GM19025 (cell line): ENCODE data around the gene GPR68.
"Not testable (repeated sequence)": the region's sequence is repeated elsewhere in the genome, so short reads cannot be mapped to it uniquely, and the experiment has no call there.

Source experiments
- ATAC-seq: cut with Tn5 transposase; IDR thresholded peaks from one replicate; pipeline ENCODE4 v1.9.1; 2021; ENCODE audit warnings: mild to moderate bottlenecking, low read depth, moderate library complexity; ENCODE audit not compliant: unreplicated experiment

The GPR68 gene

GRCh38 chr14:91273273-91273884 lies 28.9 kb upstream of the GPR68 start:
- ATAC-seq: no peak

- ATAC-seq: no peak
Observed at GRCh38 chr14:91272341-91273272, 28.1 kb upstream of the GPR68 start.

- no peak for ATAC-seq
Observed at GRCh38 chr14:91271639-91272038, 27.1 kb upstream of the GPR68 start.

GRCh38 chr14:91270619-91271018 lies 26.1 kb upstream of the GPR68 start:
- no peak for ATAC-seq

GRCh38 chr14:91270188-91270587 lies 25.7 kb upstream of the GPR68 start:
- no peak for ATAC-seq

GRCh38 chr14:91269076-91269991 lies 24.8 kb upstream of the GPR68 start:
- no peak for ATAC-seq

GRCh38 chr14:91267965-91268437 lies 23.5 kb upstream of the GPR68 start:
- no peak for ATAC-seq

GRCh38 chr14:91266276-91266675 lies 21.8 kb upstream of the GPR68 start:
- not testable (repeated sequence) for ATAC-seq

- no peak for ATAC-seq
Observed at GRCh38 chr14:91265404-91265803, 20.9 kb upstream of the GPR68 start.

- ATAC-seq: no peak
Observed at GRCh38 chr14:91264151-91265150, 19.9 kb upstream of the GPR68 start.

GRCh38 chr14:91263329-91263728 lies 18.8 kb upstream of the GPR68 start:
- no peak for ATAC-seq

- no peak for ATAC-seq
Observed at GRCh38 chr14:91261986-91262549, 17.6 kb upstream of the GPR68 start.

- no peak for ATAC-seq
Observed at GRCh38 chr14:91261115-91261514, 16.6 kb upstream of the GPR68 start.

GRCh38 chr14:91258876-91259275 lies 14.4 kb upstream of the GPR68 start:
- ATAC-seq: no peak

GRCh38 chr14:91258011-91258618 lies 13.6 kb upstream of the GPR68 start:
- no peak for ATAC-seq

- ATAC-seq: no peak
Observed at GRCh38 chr14:91257328-91258010, 13.0 kb upstream of the GPR68 start.

GRCh38 chr14:91256661-91257060 lies 12.2 kb upstream of the GPR68 start:
- no peak for ATAC-seq

- ATAC-seq: no peak
Observed at GRCh38 chr14:91255026-91255695, 10.7 kb upstream of the GPR68 start.
